Body of pancreas (tissue), 4 donors: Measurements from ENCODE around the gene CDKN1C. TPM values are rescaled to one million over a fixed set of nuclear protein-coding genes. Genes with fewer than 3 reads are reported as not detected.

Experiments
- ATAC-seq: fragments of 150-250 bp; one replicate; pipeline ENCODE4 v1.9.1; 2016
- DNase-seq, 4 donors: peaks; one replicate each; pipeline ENCODE4 v3.0.0-alpha.2; 2019
- H3K27ac ChIP-seq, 4 donors: fragments of 200-600 bp; sonication (generic); 1 replicate in 3 of 4; 2 replicates in 1 of 4; pipeline versions ENCODE4 v1.5.1 to v1.6.1; 2016 to 2019; ENCODE audit warnings: mild to moderate bottlenecking in 1 of 4, mixed read lengths in 1 of 4, moderate library complexity in 1 of 4
- H3K27me3 ChIP-seq, 2 donors: fragments of 200-600 bp; sonication (generic); one replicate each; pipeline ENCODE4 v1.6.0; 2016; ENCODE audit warnings: mild to moderate bottlenecking in 1 of 2
- H3K36me3 ChIP-seq, 2 donors: fragments of 200-600 bp; sonication (generic); replicated peaks in 1 of 2; 2 replicates each; pipeline ENCODE4 v1.5.1; 2016; ENCODE audit warnings: low read depth in 2 of 2; ENCODE audit not compliant: insufficient read depth in 1 of 2
- H3K4me1 ChIP-seq: fragments of 200-600 bp; sonication (generic); one replicate; pipeline ENCODE4 v1.6.0; 2016
- H3K4me3 ChIP-seq, 2 donors: fragments of 200-600 bp; sonication (generic); 1 replicate in 1 of 2; 2 replicates in 1 of 2; pipeline ENCODE4 v1.5.1; 2016 to 2019
- H3K9me3 ChIP-seq, 3 donors: fragments of 200-600 bp; sonication (generic); 1 replicate in 2 of 3; 2 replicates in 1 of 3; pipeline ENCODE4 v1.5.1; 2016
- CTCF ChIP-seq, 7 experiments: fragments of 450-650 bp in 4 of 7; fragments of 200-600 bp in 3 of 7; sonication (generic) in 3 of 7; IDR thresholded peaks; one replicate each; pipeline ENCODE4 v1.5.1; 2016 to 2019; ENCODE audit warnings: antibody characterized with exemption in 7 of 7
- POLR2A ChIP-seq, 3 donors: fragments of 450-650 bp; IDR thresholded peaks; one replicate each; pipeline ENCODE4 v1.6.1; 2016; ENCODE audit warnings: antibody characterized with exemption in 3 of 3, mild to moderate bottlenecking in 2 of 3
- WGBS, 2 donors: methylation state at CpG; one replicate each; pipeline ENCODE4 v1.1.5; 2017; 5-methylcytosine and 5-hydroxymethylcytosine counted together
- intact Hi-C: fragments of 100-400 bp; cut with DNase I; formaldehyde crosslinking; loops from one replicate; pipeline ENCODE4 v1.15.1; 2023
- total RNA-seq, 2 donors: library from RNA; depleted of rRNA; stranded (reverse); fragments of >200 nt; gene quantifications; one replicate each; pipeline ENCODE4 v1.1.0, GENCODE V29; 2016

CDKN1C gene
- total RNA-seq, 2 donors from 2014 or later, result 35.3 to 231 TPM

GRCh38 chr11:2927121-2927800, 41.7 kb upstream of the CDKN1C start:
- WGBS, 2 donors, result 83 to 87% methylated on average over 11 to 12 of the region's 12 CpGs
- H3K9me3 ChIP-seq, result no peaks in the 10 kb centered on the region
- peaks cover 33% of the 10 kb centered on the region for H3K4me1 ChIP-seq
- no peak overlapping the region for H3K27ac ChIP-seq
- H3K4me3 ChIP-seq, result no peak overlapping the region
- peaks cover 0 to 5% of the 10 kb centered on the region in 2 donors for H3K27me3 ChIP-seq
- intact Hi-C loops, result no loop called here
- no peak for ATAC-seq
- DNase-seq, result peak in 1 of 4 donors; percentile 17
- TF ChIP-seq POLR2A (IDR thresholded peaks at IDR 0.05) (no peak), CTCF (IDR thresholded peaks at IDR 0.05) (no peak)
- H3K36me3 ChIP-seq, result no peaks in the 10 kb centered on the region

GRCh38 chr11:2926611-2927051, 41.1 kb upstream of the CDKN1C start:
- 85 to 93% methylated on average over 8 to 9 of the region's 11 CpGs for WGBS, 2 donors
- H3K4me3 ChIP-seq, result no peak overlapping the region
- H3K9me3 ChIP-seq, result no peaks in the 10 kb centered on the region
- H3K27me3 ChIP-seq, result peaks cover 0 to 5% of the 10 kb centered on the region in 2 donors
- no peaks in the 10 kb centered on the region for H3K36me3 ChIP-seq
- H3K4me1 ChIP-seq, result peaks cover 33% of the 10 kb centered on the region
- TF ChIP-seq POLR2A (IDR thresholded peaks at IDR 0.05) (no peak), CTCF (IDR thresholded peaks at IDR 0.05) (no peak)
- ATAC-seq, result no peak
- DNase-seq, result peak in 1 of 4 donors; percentile 18
- H3K27ac ChIP-seq, result no peak overlapping the region
- intact Hi-C loops, result no loop called here

GRCh38 chr11:2924821-2925675, 39.5 kb upstream of the CDKN1C start:
- ATAC-seq, result no peak

GRCh38 chr11:2924381-2924780, 38.8 kb upstream of the CDKN1C start:
- H3K27me3 ChIP-seq, result no peaks in the 10 kb centered on the region
- no peak overlapping the region for H3K4me3 ChIP-seq
- no peaks in the 10 kb centered on the region for H3K36me3 ChIP-seq
- peak in 2 of 4 donors; percentile 62 to 81 for DNase-seq
- H3K27ac ChIP-seq, result no peak overlapping the region
- ATAC-seq, result no peak
- intact Hi-C loops, result no loop called here
- peaks cover 13% of the 10 kb centered on the region for H3K4me1 ChIP-seq
- WGBS, 2 donors, result 60 to 64% methylated on average over 1 to 10 of the region's 10 CpGs
- TF ChIP-seq POLR2A (IDR thresholded peaks at IDR 0.05), result no peak
- no peak for TF ChIP-seq CTCF (IDR thresholded peaks at IDR 0.05)
- H3K9me3 ChIP-seq, result no peaks in the 10 kb centered on the region

More at GRCh38 chr11:2924821-2925675, 39.5 kb upstream of the CDKN1C start:
- Histone ChIP-seq H3K9me3 (no peaks in the 10 kb centered on the region), H3K4me3 (no peak overlapping the region), H3K4me1 (peaks cover 20% of the 10 kb centered on the region), H3K27me3 (peaks cover 0 to 5% of the 10 kb centered on the region in 2 donors), H3K27ac (no peak overlapping the region), H3K36me3 (no peaks in the 10 kb centered on the region)
- TF ChIP-seq CTCF (IDR thresholded peaks at IDR 0.05), result no peak
- TF ChIP-seq POLR2A (IDR thresholded peaks at IDR 0.05), result no peak
- WGBS, 2 donors, result 92 to 95% methylated on average over 30 of the region's 30 CpGs
- peak in 1 of 4 donors; percentile 11 for DNase-seq
- intact Hi-C loops, result no loop called here
